DMS79 treated with DMSO at 0.1 percent for 48 hours (cell line): ENCODE measurements around the gene SP100.
A peak's percentile ranks its signal among the peaks of the same experiment; 100 is the strongest.
"Not testable (repeated sequence)": the region's sequence is repeated elsewhere in the genome, so short reads cannot be mapped to it uniquely, and the experiment has no call there.

Source experiments
- DNase-seq: peaks from one replicate; lab custom pipeline; 2025; lab: John Stamatoyannopoulos, UW

SP100 gene

GRCh38 chr2:230419181-230419580 is 3.2 kb downstream of the SP100 start:
- DNase-seq: no peak

GRCh38 chr2:230422149-230422548 is 6.1 kb downstream of the SP100 start:
- DNase-seq: no peak

GRCh38 chr2:230423851-230424458 is 8.0 kb downstream of the SP100 start:
- DNase-seq: peak; percentile 7

GRCh38 chr2:230425377-230425776 is 9.4 kb downstream of the SP100 start:
- no peak for DNase-seq

- DNase-seq: no peak
Measured at GRCh38 chr2:230429513-230429912, 13.5 kb downstream of the SP100 start.

- DNase-seq: no peak
Measured at GRCh38 chr2:230430957-230431910, 15.2 kb downstream of the SP100 start.

GRCh38 chr2:230434677-230435324 is 18.8 kb downstream of the SP100 start:
- DNase-seq: no peak

- DNase-seq: no peak
Measured at GRCh38 chr2:230435431-230435830, 19.4 kb downstream of the SP100 start.

GRCh38 chr2:230439121-230439520 is 23.1 kb downstream of the SP100 start:
- DNase-seq: not testable (repeated sequence)

GRCh38 chr2:230439590-230439989 is 23.6 kb downstream of the SP100 start:
- no peak for DNase-seq

GRCh38 chr2:230441227-230441897 is 25.4 kb downstream of the SP100 start:
- no peak for DNase-seq

- no peak for DNase-seq
Measured at GRCh38 chr2:230443541-230443940, 27.5 kb downstream of the SP100 start.

GRCh38 chr2:230444832-230445231 is 28.8 kb downstream of the SP100 start:
- no peak for DNase-seq

- DNase-seq: no peak
Measured at GRCh38 chr2:230447036-230447435, 31.0 kb downstream of the SP100 start.

- DNase-seq: no peak
Measured at GRCh38 chr2:230447455-230448451, 31.8 kb downstream of the SP100 start.

- DNase-seq: no peak
Measured at GRCh38 chr2:230449901-230450467, 34.0 kb downstream of the SP100 start.

GRCh38 chr2:230453006-230453405 is 37.0 kb downstream of the SP100 start:
- DNase-seq: no peak

- DNase-seq: no peak
Measured at GRCh38 chr2:230455005-230455684, 39.1 kb downstream of the SP100 start.

- DNase-seq: no peak
Measured at GRCh38 chr2:230457073-230457768, 41.2 kb downstream of the SP100 start.
